CMK (cell line): ENCODE results near the gene LMF1.

Experiments
- DNase-seq: peaks from one replicate; pipeline ENCODE4 v3.0.0-alpha.2; 2010; ENCODE audit warnings: low read depth

LMF1 gene

DNA sequence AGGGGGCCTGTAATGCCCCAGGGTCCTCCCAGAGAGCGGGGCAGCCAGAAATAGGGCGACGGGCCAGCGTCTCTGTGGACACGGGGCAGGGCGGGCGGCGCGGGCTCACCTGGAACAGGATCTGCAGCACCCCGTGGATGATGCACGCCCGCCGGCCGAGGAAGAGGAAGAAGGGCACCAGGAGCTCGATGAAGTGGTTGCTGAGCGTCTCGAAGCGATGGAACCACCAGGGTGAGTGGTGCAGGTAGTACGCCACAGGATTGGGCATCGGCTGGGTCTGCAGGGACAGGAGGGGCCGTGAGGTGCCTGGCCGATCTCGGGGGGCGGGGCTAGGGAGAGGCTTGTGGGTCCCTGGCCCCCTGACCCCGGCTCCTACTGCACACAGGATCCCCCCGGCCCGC is 91.3 kb downstream of the LMF1 start:
- no peak for DNase-seq

DNA sequence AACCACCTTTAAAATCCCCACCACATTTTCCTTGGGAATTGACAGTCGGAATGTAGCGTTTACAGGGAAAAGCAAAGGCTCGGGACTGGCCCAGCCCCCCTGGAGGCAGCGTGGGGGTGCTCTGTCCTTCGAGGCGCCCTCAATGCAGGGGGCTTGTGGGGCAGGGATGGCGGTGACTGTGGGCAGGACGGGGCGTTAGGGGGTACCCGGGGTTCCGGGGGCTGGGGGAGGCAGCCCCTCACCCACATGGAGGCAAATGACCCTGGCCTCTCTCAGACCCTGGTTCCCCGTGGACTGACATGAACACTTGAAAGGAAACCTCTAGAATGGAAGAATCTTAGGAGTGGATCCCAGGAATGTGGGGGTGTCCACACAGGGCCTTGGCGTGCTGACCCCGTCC is 91.9 kb downstream of the LMF1 start:
- no peak for DNase-seq

DNA sequence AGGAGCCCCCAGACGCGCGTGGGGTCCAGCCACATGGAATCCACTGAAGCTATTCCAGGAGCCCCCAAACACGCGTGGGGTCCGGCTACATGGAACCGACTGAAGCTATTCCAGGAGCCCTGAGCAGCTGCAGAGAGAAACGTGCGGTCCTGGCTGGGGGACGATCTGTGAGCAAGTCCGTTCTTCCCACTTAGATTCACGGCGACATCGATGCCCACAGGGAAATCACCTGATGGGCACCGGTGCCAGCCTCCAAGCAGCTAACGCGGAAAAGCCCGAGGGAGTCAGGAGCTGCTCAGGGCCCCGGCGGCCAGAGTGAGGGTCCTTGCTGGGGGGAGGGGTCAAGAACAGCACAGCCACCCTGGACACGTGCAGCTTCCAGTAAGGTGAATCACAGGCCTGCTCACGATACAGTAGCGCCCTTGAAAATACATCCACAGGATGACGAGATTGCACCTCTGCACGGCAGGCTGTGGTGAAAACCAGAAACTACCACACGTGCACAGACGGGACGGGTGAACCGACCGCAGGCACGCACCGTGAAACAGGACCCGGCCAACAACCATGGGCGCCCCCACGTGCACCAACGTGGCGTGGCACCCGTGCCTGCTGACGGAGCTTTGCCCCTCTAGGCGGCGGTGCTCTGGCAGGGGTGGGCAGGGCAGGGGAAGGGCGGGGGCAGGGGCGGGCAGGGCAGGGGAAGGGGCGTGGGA is 92.6 kb downstream of the LMF1 start:
- DNase-seq, result no peak

DNA sequence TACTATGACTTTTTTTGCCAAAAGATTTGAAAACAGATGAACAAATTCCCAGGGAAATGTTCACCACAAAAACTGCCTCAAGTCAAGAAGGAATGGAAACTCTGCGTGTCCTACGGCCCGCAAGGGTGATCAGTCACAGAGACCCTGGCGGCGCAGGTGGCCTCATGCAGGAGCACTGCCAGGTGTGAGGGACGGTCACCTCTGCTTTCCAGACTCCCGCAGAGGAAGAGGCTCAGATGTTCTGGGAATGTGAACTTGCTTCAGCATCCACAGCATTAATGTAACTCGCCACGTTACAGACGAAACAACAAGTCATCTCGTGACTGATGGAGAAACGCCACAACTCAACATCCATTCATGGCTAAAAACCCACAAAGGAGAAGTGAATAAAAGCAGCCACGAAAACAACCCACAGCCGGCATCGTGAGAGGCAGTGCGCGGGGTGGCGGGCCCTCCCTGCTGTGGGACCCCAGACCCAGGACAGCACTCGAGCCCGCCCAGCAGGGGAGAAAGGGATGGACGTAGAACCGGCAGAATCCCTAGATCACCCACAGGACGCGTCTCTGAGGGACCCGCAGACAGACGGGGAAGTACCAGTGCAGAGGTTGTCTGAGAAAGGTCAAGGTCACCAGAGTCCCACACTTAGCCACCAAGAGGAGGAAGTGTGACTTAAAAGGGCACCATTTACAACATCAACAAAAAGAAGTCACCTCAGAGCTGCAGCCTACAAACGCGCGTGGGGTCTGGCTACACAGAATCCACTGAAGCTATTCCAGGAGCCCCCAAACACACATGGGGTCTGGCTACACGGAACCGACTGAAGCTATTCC is 93.3 kb downstream of the LMF1 start:
- DNase-seq, result no peak

DNA sequence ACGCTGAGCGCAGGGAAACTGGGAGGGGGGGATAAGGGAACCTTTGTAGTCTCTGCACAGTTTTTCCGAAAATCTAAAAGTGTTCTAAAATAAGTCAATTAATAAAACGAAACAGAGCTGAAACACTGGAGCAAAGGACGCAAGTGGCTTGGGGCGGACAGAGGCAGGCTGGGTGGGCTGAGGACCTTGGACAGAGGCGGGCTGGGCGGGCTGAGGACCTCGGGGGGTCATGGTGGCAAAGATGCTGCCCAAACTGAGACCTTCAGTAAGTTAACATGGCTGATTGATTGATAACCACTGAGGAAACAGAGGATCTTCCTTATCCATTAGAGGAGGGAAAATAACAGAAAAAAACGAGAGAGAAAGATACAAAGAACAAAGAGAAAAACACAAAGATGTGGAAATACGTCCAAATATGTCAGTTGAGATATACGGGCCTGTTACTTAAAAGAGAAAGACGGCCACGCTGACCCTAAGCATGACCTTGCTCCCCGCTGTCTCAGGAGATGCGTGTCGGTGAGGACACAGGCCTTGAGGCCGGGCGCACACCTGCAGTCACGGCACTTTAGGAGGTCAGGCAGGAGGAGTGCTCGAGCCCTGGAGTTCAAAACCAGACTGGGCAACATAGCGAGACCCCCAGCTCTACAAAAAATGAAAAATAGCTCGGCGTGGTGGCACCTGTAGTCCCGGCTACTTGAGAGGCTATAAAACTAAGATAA is 94.1 kb downstream of the LMF1 start:
- DNase-seq, result no peak

DNA sequence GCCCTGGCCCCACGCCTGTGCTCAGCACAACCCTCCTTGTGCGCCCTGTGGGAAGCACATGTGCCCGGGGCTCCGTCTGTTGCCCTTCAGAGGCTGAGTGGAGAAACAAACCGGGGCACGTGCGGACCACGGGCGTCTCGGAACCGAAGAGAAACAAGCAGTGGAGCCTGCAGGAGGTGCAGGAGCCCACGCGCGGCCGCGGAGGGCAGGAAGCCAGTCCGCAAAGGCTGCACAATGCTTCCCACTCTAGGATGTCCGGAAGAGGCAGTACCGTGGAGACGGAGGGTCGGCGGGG is 94.8 kb downstream of the LMF1 start:
- DNase-seq, result no peak

DNA sequence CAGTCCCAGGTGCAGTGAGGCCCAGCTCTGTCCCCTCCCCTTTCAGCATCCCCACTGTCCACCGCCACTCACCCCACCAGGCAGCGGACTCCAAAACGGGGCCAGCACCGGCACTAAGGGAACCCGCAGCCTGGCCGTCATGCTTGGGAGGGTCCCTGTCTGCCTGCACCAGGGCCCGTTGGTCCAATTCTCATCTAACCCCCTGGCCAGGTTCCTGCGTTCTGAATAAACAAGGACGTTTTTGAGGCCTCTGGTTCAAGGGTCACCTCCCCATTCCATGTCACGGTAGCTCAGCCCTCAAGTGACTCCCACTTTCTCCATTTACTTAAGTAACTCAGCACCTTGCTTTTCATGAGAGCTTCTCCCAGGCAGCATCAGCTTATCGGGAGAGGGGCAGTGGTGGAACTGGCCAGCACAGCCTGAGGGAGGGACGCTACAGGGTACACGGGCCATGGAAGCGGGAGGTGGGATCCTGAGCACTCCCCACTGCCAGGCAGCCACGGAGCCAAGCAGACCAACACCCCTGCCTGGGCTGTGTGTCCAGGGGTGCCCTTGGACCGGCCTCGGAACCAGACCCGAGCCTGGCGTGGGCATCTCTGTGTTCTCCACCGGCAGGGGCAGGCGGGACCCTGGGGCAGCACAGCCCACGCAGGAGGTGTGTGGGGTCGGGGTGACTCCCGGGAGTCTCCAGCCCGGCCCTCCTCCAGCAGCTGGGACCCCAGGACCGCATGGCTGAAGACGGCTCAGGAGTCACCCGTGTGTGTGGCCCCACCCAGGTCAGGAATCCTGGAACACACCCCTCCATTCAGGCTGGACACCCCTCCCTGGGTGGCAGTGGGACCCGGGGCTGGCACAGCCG is 95.4 kb downstream of the LMF1 start:
- DNase-seq, result no peak

DNA sequence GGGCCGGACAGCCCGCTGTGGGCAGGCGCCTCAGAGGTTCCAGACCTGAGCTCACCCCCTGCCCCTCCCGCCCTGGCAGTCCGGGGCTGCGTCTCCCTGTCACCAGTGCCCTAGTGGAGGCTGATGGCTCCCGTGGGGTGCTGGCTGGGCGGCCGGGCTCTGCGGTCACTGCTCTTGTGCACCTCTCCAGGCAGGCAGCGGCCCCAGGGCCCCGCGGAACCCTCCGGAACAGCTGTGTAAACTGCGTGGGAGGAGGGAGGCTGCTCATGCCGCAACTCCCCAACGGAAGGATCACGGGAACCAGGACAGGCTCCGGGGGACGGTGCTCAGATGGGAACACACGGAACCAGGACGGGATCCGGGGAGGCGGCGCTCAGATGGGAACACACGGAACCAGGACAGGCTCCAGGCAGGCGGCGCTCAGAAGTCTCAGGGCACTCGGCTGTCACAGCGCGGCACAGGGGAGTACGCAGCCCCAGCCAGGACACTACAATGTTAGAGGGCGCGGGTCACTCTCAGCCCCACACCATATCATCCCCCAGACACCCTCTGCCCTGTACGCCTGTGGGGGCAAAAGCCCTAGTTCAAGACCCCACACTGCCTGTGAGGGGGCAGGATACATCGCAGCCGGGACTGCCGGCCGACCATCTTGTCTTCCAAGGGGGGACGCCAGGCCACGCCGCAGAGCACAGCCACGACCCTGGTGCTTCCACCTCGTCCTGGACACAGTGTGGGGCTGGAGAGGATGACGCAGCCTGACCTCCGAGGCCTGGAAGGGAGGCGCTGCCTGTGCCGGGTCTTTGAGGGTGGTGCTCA is 96.2 kb downstream of the LMF1 start:
- no peak for DNase-seq

DNA sequence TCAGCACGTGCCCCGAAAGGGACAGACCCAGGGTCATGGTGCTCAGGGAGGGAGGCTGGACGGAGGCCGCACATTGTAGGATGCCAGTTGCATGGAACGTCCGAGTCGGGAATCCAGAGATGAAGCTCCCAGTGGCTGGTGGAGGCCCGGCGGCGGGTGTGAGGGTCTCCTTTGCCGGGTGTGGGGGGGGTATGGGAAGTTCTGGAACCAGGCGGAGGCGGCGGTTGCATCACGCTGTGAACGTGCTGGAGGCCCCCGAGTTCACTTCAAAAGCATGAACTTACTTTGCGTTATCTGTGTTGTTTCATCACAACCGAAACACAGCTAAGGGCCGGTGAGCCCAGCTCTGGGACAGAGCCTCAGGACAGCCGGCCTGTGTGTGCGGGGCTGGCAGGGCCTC is 96.9 kb downstream of the LMF1 start:
- no peak for DNase-seq

DNA sequence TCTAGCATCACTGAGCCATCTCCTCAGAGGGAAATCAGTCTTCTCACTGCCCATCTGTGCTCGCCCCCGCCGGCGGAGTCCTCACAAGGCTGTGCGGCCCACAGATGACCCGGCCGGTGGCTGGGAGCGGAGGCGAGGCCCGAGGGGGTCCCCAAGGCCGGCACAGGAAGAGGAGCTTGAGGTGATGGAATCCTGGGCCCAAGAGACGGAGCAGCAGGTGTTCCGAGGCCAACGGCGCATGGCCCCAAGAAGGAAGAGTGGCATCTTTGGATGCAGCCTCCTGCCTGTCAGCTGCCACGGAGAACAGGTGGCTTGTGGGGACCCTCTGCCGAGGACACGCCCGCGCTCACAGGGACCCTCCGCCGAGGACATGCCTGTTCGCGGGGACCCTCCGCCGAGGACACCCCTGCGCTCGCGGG is 97.5 kb downstream of the LMF1 start:
- DNase-seq, result no peak

DNA sequence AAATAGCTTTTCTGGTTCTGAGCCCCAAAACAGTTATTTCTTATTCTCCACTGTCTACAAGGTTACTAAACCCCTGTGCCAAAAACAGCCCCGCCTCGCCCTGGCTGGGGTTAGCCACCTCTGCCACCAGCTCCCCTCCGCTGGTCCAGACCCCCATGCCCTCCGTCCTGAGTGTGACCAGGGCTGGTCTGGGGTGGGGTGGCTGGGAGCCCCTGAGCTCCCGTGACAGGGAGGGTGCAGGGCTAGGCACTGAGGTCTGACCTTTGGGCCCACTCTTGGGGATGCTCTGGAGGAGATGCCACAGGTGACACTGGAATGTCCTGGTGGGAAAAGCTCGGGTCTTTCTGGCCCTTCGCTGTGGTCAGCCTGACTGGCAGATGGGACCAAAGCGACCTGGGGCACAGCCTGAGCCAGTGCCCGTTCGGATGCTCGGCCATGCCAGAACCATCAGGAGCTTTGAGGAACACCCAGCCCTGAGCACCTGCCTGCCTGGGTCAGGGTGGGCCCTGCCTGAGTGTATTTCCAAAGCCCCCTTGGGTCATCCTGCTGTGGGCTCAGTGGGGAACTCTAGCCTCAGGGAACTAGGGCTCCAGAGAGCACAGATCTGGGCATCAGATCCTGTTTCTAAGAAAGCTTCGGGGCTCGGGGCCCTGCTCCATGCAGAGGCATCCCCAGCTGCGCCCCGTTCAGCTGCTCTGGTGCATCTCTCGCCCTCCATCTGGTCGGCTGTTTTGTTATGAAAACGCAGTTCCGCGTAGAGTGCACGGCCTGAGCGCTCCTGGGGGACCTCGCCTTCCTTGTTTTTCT is 98.1 kb downstream of the LMF1 start:
- DNase-seq, result no peak

DNA sequence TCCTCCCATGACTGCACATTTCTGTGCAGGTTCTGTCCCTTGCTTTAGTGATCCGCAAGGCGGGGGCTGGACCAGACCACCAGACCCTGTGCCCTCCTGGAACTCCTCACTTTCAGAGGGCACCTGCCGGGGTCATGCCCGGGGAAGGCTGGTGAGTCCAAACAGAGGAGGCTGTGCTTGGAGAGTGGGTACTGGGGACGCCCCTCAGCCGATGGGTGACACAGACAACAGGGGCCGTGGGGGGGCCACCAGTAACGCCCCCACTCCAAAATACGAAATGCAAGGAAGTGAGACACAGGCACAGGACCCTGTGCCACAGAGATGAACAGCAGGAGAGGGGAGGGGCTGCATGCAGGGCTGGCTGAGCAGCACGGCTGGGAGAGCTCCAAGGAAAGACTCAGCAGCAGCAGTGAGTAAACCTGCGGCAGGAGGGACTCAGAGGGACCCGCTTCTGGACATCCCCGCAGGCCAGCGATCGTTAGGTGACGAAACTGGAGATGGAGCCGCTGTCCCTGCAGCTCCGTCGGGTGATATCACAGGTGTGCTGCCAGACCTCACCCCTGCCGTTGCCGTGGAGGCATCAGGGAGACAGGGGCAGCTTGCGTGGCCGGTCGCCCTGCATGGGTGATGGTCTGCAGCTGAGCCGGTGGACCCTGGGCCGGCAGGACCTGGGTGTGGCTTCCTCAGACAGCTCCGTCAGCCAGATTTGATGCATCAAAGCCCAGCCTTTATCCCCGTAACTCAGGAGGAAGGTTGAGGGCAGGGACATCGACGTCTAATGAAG is 99.0 kb downstream of the LMF1 start:
- no peak for DNase-seq

DNA sequence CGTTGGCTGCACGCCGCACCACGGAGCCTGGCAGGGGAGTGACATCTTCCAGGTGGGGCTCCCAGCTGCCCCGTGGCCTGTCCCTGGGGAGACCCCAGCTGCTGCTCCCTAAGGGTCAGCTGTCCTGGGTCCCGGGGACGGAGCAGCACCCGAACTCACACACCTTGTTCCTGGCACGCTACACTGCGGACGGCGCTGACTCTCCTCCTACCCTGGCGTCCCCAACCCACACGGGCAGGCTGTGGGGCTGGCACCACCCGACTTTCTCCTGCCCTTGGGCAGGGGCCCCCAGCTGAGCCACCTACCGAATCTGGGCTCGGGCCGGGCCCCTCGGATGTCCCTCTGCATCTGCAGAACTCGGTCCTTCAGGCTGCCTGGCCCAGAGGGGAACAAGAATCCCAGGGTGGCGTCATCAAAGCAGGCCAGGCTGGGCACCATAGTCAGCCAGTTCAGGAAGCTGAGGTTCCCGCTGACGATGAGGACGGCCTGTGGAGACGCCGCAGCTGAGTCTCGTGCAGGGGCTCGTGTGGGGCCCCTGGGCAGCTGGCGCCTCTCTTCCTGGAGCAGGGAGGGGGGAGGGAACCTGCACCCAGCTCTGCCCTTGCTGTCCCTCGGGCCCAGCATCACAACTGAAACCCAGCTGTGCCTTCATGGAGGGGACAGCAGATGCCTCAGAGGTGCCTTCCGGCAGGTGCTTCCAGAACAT is 99.8 kb downstream of the LMF1 start:
- no peak for DNase-seq

DNA sequence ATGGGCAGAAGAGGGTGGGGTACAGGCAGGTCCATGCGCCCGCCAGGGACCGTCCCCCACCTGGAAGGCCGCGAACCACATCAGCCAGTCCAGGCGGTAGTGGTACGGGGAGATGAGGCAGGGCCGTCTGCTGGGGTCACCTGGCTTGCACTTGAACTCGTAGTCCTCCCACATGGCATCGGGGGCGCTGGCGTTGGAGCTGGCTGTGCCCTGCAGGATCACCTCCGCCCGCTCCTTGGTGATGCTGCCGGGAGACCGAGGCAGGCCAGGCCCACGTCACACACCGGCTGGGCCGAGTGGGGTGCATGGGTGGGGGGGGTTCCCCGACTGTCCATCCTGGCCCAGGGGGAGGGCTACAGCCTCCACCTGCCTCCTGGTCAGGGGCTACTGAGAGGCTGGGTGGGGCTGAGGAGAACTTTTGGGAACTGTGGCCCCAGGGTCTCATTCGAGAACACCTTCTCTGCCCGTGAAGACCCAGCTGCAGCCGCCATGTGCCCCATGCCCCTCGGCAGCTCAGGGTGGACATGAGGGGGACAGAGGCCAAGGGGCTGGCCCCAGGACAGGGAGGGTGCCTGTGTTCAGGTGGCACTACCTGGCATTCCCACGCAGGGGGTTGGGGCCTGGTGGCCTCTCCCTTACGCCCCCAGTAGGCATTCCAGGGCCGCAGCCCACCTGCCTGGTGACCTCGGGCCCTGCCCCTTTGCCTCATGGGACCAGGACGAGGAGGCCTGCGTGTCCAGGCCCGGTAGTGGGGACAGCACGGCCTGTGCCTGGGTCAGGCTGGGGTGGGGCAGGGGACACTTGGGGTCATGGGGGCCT is 100.8 kb downstream of the LMF1 start:
- DNase-seq, result no peak

DNA sequence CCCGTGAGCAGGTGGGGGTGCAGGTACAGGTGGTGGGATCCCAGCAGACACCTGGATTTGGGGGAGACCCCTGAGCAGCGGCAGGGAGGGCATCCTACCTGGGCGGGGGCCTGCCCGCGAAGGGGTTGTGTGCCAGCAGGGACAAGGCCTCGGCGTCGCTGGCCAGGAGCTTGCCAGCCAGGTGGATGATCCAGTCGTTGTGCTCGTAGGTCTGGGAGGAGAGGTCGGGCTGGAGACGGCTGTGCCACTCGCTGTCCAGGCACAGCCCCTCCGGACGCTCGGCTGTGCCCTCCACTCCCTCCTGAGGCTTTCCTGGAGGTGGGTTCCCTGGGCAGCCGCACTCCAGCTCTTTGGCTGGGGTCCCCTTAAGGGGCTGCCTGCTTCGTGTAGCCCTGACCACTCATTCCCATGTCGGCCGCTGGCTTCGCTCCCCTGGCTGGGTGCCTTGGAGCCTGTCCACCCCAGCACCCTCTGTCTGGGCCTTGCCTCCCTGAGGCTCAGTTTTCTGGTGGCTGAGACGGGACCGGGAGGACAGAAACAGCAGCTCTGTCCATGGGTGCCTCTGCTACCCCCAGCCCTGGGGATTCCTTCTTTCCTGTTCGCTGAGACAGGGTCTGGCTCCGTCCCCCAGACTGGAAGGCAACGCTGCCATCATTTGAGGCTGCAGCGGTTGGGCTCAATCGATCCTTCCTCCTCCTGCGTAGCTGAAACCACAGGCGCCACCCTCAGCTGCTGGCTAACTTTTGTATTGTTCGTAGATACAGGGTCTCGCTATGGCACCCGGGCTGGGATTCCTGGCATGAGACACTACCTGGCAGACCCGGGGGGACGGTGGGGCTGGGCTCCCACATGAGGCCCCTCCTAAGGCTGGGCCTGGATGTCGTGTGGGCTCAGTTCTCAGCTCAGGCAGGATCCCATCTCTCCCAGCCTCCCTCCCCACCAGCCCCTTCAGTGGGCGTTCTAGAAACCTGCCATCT is 101.7 kb downstream of the LMF1 start:
- no peak for DNase-seq

DNA sequence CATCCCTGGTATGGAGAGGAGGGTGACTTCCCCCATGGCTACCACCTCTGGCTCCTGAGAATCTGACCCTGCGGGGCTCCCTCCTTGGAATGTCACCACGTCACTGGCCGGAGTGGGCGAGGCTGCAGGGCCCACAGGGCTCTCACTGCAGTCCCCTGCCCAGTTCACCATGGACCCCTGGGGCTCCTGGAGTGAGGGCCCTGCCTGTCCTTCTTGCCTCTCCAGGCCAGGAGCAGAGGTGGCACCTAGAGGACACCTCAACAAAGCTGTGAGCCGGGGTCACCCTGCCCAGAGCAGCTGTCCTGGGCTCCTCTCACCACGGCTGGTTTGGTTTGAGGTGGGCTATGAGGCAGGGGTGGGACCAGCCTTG is 102.4 kb downstream of the LMF1 start:
- no peak for DNase-seq
